HG02870 (cell line): ENCODE data around the gene SART3.

Experiments
- ATAC-seq: cut with Tn5 transposase; IDR thresholded peaks from one replicate; pipeline ENCODE4 v1.9.1; 2021; ENCODE audit warnings: mild to moderate bottlenecking, moderate library complexity; ENCODE audit not compliant: unreplicated experiment

The SART3 gene, protein sequence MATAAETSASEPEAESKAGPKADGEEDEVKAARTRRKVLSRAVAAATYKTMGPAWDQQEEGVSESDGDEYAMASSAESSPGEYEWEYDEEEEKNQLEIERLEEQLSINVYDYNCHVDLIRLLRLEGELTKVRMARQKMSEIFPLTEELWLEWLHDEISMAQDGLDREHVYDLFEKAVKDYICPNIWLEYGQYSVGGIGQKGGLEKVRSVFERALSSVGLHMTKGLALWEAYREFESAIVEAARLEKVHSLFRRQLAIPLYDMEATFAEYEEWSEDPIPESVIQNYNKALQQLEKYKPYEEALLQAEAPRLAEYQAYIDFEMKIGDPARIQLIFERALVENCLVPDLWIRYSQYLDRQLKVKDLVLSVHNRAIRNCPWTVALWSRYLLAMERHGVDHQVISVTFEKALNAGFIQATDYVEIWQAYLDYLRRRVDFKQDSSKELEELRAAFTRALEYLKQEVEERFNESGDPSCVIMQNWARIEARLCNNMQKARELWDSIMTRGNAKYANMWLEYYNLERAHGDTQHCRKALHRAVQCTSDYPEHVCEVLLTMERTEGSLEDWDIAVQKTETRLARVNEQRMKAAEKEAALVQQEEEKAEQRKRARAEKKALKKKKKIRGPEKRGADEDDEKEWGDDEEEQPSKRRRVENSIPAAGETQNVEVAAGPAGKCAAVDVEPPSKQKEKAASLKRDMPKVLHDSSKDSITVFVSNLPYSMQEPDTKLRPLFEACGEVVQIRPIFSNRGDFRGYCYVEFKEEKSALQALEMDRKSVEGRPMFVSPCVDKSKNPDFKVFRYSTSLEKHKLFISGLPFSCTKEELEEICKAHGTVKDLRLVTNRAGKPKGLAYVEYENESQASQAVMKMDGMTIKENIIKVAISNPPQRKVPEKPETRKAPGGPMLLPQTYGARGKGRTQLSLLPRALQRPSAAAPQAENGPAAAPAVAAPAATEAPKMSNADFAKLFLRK

DNA sequence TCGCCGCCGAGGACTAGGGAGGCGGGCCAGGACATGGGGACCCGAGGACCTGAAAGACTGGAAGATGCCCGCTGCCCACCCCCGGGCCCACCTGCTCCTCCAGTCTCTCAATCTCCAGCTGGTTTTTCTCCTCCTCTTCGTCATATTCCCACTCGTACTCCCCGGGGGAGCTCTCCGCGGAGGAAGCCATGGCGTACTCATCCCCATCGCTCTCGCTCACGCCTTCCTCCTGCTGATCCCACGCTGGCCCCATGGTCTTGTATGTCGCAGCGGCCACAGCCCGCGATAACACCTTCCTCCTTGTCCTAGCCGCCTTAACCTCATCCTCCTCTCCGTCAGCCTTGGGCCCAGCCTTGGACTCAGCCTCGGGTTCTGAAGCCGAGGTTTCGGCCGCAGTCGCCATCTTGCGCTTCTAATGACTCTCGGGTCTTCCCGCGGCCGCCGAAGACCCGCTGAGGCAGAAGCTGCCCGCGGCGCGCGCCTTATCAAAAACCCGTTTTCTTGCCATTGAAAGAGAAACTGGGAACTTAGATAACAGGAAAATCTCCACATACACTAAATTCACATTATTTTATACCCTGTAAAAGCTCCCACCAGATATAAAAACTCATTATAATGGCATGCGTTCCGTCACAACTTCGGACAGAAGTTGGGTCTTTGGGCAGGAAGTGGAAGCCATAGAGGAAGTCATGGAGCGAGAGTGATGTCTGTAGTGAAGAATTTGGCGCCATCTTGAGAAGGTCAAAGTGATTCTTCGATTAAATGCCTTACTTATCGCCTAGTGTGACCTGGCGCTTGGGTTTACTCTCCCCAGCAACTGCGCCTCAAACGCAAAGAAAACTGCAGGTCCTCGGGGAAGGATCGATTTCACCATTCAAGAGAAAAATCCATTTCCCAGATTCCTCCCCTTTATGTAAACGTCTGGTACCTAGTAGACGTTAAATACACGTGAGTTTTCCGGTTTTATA lies at the start of gene SART3:
TSS of gene SART3 (minus strand) at position 422 of the 968 bp plus-strand sequence. CDS start at position 403, 19 bp downstream.
- peak; percentile 42 for ATAC-seq

DNA sequence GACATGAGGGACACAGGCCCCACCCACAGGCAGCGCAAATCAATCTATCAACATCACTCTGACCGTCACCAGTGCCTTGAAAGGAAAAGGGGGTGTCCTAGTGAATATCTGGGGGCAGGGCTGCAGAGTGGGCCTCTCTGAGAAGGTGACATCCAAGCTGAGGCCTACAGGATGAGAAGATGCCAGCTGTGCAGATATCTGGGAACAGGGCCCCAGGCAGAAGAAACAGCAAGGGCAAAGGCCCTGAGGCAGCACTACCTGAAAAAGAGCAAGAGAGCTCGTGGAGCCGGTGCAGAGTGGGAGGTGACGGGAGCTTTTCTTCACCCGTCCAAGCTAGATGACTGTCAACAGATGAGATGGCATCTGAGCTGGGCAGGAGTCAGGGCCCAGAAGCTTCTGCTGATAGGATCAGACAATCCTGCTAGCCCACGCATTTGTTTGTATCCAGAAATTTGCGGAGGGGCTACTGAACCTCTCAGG lies 49.4 kb upstream of the SART3 start:
- ATAC-seq = no peak

DNA sequence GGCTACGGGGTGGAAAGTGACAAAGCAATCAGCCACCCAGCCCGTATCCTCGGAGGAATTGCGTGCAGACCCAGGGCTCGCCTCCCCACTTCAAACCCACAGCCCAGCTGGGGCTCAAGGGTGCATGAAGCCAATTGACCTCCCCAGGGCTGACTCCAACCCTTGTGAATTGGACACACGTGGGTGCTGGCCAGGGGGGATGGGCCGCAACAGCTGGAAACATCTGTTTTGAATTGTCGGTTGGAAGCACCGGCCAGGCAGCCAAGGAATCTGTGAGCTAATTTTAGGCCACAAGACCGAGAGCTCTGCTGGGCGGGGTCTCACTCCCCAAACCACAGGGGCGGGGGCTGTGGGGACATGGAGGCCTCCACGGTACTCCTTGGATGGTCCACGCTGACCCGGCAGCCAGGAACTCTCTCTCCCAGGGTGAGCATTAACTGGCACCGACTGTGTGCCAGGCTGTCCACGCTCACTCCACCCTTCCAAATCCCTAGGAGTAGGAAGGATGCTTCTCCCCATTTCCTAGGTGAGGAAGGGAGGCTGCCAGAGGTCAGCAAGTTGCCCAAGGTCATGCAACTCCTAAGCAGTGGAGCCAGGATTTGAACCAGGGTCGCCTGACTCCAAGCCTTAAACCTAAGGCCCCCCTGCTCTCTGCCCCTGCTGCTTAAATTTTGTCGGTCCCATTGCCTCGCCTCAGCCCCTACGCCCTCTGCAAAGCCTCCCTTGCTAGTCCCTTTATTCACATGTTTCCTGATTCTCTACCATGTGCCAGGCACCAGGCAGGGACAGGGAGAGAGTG lies 48.8 kb upstream of the SART3 start:
- no peak for ATAC-seq

DNA sequence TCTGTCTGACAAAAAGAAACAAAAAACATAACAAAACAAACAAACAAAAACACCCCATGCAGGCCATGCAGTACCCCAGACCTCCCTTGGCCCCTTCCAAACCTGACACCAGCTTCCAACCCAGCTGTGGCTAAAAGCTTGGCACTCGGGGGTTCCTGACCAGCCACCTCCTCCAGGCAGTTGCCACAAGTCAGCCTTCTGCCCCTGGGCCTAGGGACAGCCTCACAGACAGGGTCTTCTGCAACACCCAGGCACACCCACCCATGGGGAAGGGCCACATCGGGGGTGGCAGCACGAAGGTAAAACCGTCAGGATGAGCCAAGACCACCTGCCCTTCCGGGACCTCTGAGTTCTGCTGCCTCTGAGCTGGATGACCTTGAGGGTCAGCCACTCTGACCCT lies 47.6 kb upstream of the SART3 start:
- ATAC-seq = no peak

DNA sequence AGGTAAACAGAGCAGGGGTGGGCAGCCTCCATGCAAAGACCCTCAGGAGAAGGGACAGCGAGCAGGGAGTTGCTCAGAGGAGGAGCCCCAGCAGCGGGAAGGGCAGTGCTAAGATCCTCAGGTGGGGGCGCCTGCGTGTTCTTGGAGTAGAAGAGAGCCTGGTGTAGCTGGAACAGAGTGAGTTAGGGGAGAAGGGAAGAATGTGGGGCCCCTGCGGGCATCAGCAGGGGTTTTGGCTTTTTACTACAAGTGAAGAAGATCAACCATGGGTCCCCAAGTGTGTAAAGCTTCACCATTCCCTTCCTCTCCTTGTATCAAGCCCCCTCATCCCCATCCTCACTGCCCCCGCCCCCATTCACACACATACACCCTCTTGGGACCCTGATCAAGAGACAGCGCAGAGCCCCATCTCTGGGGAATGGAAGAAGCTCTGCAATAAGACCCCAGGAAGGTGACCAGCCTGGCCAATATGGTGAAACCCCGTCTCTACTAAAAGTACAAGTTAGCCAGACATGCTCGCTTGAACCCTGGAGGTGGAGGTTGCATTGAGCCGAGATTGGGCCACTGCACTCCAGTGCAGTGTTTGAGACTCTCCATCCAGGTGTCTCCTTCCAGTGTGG lies 47.1 kb upstream of the SART3 start:
- ATAC-seq = no peak

DNA sequence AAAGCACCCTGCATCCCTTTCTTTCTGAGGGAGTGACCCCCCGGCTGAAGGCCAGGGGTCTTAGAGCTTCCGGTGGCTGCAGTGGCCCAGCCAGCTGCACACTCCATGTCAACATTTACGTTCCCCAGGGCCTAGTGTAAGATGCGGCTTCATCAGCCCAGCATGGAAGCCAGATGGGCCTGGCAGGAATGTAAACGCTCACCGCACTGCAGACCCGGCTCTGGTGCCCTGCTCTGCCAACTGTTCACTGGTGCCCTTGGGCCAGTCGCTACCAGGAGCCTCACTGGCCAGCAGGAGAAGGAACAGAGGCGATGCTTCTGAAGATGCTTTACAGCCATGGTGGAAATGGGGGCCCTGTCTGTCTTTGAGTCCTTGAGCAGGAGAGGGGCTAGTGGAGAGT lies 45.5 kb upstream of the SART3 start:
- ATAC-seq = no peak

DNA sequence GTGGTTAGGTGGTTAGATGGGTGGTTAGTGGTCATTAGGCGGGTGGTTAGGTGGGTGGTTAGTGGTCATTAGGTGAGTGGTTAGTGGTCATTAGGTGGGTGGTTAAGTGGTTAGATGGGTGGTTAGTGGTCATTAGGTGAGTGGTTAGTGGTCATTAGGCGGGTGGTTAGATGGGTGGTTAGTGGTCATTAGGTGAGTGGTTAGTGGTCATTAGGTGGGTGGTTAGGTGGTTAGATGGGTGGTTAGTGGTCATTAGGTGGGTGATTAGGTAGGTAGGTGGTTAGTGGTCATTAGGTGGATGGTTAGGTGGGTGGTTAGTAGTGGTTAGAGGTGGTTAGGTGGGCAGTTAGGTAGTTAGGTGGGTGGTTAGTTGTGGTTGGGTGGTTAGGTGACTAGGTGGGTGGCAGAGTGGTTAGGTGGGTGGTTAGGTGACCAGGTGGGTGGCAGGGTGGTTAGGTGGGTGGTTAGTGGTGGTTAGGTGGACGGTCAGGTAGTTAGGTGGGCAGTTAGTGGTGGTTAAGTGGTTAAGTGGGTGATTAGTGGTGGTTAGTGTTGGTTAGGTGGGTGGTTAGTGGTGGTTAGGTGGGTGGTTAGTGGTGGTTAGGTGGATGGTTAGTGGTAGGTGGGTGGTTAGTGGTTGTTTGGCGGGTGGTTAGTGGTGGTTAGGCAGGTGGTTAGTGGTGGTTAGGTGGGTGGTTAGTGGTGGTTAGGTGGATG lies 44.9 kb upstream of the SART3 start:
- no peak for ATAC-seq

DNA sequence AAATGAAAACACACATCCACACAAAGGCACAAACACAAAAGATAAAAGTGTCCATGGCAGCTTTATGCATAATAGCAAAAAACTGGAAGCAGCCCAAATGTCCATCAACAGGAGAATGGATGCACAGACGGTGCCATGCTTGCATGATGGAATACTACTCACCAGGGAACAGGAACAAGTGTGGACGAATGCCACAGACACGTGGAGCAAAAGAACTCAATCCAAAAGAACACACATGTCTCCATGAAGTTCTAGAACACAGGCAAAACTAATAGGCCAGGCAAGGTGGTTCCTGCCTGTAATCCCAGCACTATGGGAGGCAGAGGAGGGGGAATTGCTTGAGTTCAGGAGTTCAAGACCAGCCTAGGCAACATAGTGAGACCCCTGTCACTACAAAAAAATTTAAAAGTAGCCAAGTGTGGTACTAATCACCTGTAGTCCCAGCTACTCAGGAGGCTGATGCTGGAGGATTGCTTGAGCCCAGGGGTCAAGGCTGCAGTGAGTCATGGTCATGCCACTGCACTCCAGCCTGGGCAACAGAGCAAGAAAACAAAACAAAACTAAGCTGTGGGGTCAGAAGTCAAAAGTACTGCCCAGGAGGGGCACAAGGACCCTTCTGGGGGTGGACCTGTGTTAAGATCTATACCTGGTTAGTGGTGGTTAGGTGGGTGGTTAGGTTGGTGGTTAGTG lies 44.2 kb upstream of the SART3 start:
- no peak for ATAC-seq

DNA sequence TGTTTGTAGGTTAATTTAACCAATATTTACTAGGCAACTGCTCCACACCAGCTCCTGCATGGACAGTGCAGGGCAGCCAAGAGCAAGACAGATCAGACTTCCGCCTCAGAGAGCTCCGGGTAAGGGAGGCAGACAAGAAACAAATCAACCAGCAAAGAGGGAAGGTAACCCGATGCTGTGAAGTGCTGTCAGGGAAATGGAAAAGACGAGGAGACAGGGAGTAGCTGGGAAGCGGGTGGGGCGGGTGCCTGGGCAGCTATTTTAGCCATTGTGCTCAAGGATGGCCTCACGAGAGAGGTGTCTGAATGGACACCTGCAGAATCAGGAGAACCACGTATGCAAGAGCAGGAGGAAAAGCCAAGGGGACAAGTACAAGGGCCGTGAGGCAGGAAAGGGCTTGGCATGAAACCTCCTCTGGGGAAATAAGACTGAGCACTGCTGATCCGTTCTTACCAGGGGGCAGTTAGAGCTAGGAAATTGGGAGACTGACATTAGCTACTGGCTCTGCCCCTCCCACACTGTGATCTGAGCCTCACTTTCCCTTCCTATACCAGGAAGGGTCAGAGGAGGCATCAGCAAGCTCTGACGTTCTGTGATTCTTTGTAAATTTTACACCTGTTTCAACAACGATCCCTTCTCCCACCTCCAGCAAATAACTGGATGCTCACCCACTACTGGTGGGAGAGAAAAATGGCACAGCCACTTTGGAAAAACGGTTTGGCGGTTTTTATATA lies 43.4 kb upstream of the SART3 start:
- no peak for ATAC-seq

DNA sequence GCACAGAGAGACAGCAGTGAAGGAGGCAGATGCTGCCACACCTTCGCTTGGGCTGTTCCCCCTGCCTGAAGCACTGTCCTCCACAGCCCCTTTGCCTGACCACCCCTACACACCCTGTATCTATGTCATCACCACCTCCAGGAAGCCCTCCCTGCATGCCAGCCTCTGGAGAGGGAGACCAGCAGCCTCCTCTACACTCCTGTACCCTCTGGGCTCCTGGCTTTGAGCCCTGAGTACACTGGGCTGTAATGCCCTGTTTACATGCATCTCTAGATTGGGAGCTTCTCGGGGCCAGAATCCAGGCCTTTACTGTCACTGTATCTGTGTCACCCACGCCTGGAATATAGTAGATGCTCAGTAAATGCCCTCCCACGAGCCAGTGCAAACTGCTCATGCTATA lies 42.8 kb upstream of the SART3 start:
- ATAC-seq = no peak

DNA sequence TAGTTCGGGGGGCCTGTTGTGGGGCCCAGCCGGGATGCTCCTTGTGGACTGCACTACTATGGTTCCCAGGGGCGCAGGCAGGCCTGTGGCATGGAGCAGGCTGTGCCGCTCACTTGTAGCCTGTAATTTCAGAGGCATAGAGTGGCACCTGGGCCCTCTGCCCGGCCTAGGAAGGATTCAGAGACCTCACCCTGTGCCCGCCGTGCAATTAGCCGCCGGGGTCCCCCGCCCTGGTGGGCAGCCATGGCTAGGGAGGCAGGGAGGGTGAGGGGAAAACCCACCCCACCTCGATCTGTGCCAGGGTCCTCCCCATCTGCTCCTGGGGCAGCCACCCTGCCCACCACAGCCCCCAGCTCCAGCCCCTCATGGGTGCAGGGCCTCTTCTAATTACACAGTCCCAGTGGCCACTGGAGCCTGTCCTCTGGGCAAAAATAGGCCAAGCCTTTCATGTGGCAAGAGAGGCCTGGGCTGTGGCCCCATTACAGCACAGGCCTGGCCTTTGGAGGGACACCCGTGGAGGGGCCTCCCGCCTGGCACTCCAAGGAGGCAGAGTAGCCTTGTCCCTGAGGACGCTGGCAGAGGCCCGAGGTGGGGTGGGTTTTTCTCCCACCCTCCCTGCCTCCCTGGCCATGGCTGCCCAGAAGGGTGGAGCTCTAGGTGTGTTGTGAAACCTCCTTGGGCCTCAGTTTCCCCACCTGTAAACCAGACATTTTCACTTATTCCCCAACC lies 42.2 kb upstream of the SART3 start:
- ATAC-seq = no peak

DNA sequence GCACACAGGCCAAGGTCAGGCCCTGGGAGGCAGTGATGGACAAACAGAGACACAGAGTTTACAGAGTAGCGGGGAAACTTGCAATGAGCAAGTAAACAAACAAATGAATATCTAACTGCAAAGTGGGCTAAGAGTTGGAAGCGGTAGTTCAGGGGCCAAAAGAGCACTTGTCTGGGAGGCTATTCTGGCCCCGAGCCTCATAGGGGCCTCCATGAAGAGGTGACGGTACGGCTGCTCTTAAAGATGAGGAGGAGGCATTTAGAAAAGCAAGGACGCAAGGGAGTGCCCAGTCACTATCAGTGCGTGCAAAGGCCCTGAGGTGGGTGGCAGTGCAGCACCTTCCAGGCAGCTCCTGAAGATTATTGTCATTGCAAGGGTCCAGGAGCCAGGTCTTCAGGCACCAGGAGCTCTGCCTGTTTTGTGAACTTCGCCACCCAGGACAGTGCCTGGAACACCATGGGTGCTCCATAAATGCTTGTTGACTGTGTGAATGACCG lies 41.3 kb upstream of the SART3 start:
- no peak for ATAC-seq

DNA sequence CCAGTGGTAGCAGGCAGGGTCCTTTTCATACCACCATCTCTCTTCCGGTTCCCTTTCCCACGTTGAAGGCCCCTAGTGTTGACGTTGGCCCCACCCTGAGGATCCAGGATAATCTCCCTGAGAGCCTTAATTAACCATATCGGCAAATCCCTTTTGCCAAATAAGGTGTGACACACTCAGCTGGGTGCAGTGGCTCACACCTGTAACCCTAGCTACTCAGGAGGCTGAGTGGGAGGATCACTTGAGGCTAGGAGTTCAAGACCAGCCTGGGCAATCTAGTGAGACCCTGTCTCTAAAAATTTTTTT lies 39.7 kb upstream of the SART3 start:
- no peak for ATAC-seq

DNA sequence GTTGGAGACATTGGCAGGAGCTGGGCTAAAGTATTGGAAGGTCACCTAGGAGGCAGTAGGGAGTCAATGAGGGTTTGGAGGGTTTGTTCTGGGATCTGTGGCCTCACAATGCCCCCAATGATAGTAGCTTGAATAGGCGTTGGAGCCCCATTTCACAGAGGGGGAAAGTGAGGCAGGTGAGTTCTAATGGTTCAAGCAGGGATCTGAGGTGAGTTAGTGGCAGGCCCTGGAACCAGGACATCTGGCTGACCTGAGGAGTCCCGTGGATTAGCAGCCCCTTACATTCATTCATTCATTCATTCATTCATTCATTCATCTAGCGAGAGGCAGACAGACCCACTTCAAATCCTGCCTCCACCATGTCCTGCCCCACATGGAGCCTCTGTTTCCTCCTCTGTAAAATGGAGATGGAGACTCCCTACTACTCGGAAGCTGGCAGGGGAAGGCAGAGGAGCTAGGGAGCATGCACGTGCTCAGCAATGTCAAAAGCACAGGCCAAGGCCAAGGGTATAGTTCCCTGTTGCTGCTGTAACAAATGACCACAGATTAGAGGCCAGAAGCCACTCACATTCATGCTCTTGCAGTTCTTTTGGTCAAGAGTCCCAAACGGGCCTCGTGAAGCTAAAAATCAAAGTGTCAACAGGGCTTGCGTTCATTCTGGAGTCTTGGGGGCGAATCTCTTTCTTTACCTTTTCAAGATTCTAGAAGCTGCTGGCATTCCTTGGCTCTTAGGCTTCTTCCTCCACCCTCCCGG lies 39.2 kb upstream of the SART3 start:
- ATAC-seq = no peak

DNA sequence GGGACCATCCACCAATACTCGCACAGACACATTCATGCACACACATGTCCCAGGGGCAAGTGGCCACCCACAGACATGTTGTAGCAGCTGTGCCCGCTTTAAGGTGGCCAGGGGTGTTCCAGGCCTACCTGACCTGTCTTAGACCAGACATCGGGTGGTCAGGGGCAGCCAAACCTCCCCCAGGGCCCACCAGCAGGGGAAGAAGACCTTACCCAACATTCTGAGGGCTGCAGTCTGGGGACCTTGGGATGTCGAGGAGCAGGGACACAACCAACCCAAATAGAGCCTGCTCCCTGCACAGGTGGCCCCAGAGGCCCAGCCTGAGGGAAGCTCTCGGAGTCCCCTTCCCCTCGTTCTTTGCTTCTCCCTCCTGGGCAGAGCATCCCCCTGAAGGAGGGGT lies 38.6 kb upstream of the SART3 start:
- no peak for ATAC-seq
